ENCODE data around the gene UBE2O.

Gene UBE2O

DNA sequence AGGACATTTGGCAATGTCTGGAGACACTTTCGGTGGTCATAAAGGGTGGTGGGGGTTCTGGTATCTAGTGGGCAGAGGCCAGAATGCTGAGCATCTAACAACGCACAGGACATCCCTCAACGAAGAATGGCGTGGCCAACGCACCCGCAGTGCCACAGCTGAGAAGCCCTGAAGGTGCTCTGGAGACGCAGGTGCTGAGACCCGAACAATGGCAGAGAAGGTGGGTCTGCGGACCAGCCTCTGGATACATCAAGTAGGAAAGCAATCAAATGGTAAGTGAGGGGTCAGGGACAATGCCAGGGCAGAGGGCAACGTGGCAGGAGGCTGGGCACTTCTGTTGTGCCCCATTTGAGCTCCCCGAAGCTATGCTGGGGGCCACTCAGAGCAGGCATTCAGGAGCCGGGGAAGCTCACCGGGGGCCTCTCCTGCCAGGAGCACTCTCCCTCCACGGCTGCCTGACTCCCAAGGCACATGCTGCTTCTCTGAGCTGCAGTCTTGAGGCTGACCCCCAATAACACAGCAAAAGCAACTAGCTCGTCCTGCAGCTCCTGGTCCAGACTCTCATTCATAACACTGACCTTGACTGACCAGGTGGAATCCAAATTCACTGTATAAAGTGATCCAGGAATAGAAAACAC, 42.5 kb downstream of the UBE2O start:
- ATAC-seq = no peak

GRCh38 chr17:76408037-76408849, 44.7 kb downstream of the UBE2O start:
- peak; percentile 64 to 74 for ATAC-seq

DNA sequence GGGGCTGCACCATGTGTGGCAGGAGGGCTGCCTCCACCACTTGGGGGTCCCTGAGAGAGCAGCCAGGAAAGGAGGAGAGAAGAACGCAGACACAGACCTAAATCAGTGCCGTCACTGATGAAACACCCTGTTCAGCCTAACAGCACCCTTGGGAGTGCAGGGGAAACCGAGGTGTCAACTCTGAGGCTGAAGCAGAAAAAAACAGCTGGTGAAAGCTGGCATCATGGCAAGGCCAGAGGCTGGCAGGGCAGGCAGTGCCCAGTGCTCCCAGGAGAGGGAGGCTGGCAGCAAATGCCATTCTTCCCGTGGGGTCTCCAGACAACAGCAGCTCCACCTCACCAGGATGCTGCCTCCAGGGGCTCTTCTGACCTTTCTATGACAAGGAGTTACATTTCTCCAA, 45.4 kb downstream of the UBE2O start:
- ATAC-seq = no peak

DNA sequence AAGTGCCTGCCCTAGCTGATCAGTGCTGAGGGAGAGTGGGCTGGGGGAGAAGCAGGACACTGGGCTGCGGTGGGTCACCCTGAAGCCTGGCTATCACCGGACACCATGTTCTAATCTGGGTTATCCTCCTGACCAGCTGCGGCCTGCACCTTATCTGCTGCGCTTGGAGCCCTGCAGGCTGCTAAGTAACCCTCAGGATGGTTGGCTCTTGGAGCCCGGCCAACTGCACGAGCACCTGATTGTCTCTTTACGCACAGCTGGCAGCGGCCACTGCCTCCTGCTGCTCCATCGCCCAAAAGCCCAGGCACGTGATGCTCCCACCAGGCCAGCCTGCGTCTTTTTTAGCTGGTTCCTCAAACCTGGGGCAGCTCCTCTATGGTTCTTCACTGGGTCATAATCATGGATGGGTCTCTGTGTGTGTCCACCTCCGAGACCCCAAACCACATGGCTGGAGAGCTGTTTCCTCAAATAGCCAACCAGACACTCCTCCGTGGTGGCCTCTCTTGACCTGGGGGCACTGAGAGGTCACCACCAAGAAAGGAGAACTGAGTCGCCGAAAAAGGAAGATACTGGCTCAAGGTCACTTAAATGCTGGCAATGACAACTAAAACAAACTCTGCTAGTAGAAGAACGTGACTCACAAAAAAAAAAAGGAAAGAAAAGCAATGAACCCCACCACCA, 46.8 kb downstream of the UBE2O start:
- no peak for ATAC-seq

DNA sequence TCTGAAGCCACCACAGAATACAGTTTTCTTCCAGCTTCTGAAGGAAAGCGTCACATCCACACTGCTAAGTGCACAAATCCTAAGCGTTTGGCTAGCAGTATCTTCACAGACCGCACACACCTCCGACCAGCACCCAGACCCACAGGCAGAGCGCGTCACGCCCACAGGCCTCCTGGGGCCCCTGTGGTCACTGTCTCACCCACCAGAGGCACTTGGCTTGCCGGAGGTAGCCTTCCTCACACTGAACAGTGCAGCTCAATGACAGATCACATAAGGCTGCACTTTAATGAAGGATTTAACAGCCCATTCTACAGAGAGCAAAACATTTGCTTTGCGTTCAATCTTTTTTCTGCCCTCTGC, 47.4 kb downstream of the UBE2O start:
- ATAC-seq = no peak

DNA sequence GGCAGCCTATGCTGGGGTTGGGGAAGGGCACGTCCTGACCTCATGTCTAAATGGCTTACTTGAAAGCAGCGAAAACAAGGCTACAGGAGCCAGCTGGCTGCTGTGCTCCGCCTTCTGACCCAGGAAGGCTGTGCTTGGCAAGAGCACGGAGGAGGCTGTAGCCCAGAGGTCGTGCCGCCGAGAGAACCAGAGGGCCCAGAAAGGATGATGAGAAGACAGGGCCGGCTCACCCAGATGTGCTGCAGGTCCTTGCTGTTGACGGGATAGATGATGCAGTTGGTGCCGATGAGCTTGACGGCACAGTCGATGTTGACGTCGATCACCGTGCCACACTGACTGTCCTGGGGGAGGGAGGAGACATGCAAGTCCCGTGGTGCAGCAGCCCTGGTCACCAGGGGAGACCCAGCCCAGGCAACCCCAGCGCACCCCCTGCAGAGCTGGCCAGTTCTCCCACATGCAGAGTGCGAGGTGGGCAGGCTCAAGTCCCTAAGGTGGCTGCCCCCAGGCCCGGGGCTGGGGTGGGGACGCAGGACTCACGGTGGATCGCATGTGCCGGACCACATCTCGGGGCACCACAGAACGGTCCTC, 47.9 kb downstream of the UBE2O start:
- no peak for ATAC-seq

DNA sequence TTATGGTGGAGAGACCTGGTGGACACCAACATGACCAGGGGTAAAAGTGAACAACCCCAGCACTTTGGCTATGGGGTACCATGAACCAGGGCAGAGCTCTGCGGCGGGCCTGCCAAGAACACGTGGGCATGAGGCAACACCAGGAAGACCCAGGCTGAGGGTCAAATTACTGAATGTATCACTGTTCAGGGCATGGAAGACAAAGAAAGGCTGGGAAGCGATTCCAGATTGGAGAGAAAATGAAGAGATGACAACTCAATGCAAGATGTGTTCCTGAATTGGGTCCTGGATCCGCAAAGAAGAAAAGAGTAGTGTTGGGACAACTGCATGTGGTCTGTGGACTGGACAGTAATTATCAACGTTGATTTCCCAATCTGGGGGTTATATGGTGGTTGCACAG, 48.7 kb downstream of the UBE2O start:
- no peak for ATAC-seq

GRCh38 chr17:76402711-76403110, 50.2 kb downstream of the UBE2O start:
- no peak for ATAC-seq

GRCh38 chr17:76399175-76400172, 53.5 kb downstream of the UBE2O start:
- no peak for ATAC-seq

DNA sequence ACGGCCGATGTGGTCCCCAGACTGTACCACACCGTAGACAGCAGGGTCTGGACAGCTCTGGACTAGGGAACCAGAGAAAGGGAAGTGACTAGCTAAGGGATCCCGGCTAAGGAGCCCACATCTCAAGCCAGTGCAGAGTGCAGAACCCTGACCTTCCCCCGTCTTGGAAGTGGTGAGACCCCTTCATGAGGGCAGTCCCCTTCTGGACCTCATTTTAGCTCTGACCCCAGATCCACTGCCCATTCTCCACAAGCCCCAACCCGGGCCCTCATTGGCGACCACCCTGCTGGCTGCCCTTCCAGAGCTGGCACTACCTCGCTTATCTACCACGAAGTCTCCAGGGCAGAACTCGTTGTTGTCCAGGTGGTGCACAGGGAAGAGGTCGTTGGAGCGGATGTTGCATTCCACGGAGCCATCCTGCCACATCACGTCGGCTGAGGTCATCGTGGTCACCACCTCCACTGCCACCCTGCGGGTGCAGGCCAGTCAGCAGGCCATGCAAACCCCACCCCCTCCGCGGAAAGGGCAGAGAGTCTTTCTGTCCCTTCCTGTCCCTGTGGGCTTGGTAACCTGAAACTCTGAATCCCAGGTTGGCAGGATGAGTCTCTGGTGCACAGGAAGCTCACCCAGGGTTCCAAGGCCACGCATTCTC, 54.3 kb downstream of the UBE2O start:
- peak in 1 of 2 donors; percentile 19 for ATAC-seq

- ATAC-seq = peak; percentile 80 to 88
Observed at GRCh38 chr17:76397687-76398522, 55.0 kb downstream of the UBE2O start.

DNA sequence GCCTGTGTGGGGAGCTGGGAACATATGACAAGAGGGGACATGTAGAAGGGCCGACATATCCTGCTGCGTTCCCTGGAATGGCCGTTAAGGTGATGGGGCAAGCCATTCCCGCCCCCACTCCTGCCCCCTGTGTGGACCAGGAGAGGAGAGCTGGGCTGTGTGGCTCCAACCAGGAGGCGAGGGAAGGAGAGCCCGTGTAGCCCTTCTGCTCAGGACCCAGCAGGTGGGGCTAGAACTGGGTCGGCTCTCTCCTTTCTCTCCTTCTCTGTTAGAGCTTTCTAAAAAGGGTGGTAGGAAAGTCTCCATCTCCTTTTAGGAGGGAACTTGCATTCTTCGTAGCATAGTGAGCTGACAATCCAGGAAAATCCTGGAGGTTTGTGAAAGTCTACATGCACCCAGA, 55.8 kb downstream of the UBE2O start:
- no peak for ATAC-seq

DNA sequence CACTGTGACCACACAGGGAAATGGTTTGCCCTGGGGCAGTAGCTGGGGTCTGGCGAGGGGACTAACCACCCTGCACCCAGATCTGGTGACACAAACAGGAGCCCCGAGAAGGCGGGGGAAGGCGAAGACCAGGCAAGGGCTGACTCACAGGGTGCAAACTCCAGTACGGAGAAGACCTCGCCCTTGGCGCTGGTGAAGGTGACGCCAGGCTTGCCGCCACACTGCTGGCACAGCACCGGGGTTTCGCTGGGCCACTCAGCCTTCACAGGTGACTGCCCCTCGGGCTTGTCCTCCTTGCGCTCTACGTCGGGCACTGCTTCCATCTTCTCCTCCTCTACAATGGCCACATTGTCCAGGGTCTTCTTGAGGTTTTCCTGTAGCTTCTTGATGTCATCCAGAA, 57.0 kb downstream of the UBE2O start:
- no peak for ATAC-seq

DNA sequence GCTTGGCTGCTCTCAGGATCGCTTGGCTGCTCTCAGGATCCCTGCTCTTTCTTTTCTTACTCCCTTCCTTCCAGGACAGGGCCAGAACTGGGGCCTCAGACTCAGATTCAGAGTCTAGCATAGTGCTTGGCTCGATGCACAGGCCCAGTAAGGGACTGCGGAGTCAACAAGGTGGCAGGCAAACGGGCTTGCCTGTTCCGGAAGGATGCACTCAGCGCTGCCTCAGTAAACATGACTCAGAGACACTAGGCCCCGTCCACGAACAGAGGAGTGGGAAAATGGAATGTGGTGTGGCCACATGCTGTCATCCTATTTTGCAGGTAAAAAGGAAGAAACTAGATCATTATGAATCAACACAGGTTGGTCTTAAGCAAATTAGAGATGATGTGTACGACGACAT, 58.8 kb downstream of the UBE2O start:
- ATAC-seq = no peak

GRCh38 chr17:76391200-76391715, 61.7 kb downstream of the UBE2O start:
- no peak for ATAC-seq

DNA sequence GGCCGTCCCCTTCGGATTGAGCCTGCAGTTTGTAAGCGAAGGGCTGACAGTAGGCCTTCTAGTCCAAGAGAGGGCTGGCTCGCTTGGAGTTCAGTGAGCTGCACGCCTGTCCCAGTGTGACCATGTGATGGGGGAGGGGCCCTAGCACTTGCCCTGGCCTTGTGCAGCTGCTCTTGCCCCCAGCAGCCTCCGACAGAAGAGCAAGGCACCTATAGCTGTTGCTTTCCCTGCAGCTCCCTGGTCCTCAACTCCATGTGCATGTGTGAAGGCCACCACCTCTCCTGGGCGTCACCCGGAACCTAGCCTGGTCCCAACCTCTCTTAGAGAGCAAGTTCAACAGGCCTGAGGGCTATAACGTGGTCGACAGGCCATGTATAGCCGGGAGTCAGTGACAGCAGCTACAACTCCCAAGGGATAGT, 62.9 kb downstream of the UBE2O start:
- no peak for ATAC-seq

DNA sequence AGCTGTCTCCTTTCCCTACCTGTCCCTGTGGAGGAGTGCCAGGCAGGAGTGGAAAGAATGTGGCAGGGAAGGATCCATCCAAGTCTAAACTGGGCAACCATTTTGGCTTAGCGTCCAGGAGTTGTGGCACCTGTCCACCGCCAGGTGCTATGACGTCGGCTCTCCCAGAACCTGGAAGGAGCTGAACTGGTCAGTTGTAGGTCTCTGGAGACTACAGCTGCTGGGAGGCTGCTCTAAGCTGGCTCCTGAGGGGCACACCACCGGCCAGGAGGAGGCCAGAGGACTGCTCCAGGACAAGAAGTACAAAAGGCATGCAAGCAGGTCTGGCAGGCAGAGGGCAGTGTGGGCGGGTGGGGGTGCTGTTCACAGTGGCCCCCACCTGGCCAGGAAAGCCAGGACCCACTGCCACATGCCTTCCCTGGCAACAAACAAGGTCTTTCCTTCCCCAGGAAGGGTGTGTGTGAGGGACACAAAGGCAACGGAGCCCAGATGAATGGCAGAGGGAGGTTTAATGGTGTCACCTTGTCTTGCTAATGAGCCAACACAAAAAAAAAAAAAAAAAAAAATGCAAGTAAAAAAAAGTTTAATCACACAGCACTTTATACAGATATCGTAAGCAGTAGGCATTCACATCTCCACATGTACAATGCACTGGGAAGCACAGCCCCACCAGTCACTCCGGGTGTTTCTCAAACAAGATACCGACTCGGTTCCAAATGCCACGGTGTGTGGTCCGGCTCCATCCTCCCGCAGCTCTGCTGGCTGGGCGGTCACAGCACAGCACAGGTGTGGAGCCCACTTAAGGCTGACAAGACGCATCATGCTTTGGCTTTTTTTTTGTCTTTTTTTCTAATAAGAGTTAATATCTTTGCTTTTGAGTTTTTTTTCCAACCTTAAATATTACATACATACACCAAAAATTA, 63.7 kb downstream of the UBE2O start:
- no peak for ATAC-seq

DNA sequence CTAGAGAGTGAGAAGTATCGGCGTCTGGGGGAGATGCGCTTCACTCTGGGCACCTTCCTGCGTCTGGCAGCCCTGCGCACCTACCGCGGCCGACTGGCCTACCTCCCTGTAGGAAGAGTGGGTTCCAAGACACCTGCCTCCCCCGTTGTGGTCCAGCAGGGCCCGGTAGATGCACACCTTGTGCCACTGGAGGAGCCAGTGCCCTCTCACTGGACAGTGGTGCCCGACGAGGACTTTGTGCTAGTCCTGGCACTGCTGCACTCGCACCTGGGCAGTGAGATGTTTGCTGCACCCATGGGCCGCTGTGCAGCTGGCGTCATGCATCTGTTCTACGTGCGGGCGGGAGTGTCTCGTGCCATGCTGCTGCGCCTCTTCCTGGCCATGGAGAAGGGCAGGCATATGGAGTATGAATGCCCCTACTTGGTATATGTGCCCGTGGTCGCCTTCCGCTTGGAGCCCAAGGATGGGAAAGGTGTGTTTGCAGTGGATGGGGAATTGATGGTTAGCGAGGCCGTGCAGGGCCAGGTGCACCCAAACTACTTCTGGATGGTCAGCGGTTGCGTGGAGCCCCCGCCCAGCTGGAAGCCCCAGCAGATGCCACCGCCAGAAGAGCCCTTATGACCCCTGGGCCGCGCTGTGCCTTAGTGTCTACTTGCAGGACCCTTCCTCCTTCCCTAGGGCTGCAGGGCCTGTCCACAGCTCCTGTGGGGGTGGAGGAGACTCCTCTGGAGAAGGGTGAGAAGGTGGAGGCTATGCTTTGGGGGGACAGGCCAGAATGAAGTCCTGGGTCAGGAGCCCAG, 65.8 kb downstream of the UBE2O start:
- no peak for ATAC-seq

Measured in activated CD4-positive, CD25-positive, alpha-beta regulatory T cell treated with anti-CD3 and anti-CD28 coated beads, Interleukin-2, amount 50 U/mL, for 24 hours (primary cell).